HepG2 (cell line): ENCODE measurements around the gene RNF40. TPM values are rescaled to one million over a fixed set of nuclear protein-coding genes. Genes with fewer than 3 reads are reported as not detected.
A peak's percentile ranks its signal among the peaks of the same experiment; 100 is the strongest.

Source experiments
- ASH2L ChIP-seq: fragments of 300-600, 200-600 bp; sonication (generic); IDR thresholded peaks from 2 replicates; pipeline ENCODE4 v1.7.0; 2017; ENCODE audit warnings: low read depth, mild to moderate bottlenecking, moderate library complexity, mixed read lengths, low read length; ENCODE audit not compliant: insufficient read length
- BRD4 ChIP-seq: sonication (generic); formaldehyde crosslinking; IDR thresholded peaks from 2 replicates; pipeline ENCODE4 v1.4.0; 2020; ENCODE audit warnings: missing genetic modification reagents
- CBX2 ChIP-seq, 2 experiments: fragments of 200-600 bp in 1 of 2; sonication (generic); formaldehyde crosslinking in 1 of 2; IDR thresholded peaks; 2 replicates each; pipeline versions ENCODE4 v1.7.0 to v1.8.1; 2018 to 2022; ENCODE audit warnings: low read depth in 2 of 2, low read length in 1 of 2, mild to moderate bottlenecking in 1 of 2, missing genetic modification reagents in 1 of 2
- CENPT ChIP-seq: sonication (generic); formaldehyde crosslinking; IDR thresholded peaks from 2 replicates; pipeline ENCODE4 v1.8.0; 2022; ENCODE audit warnings: low read depth, mild to moderate bottlenecking, moderate library complexity, missing genetic modification reagents
- DNMT3B ChIP-seq: conservative IDR thresholded peaks from 2 replicates; pipeline ENCODE4 v1.6.1; 2016; ENCODE audit warnings: missing biosample characterization, control low read depth
- FOSL2 ChIP-seq: sonication (generic); formaldehyde crosslinking; IDR thresholded peaks from 2 replicates; pipeline ENCODE4 v1.4.0; 2020; ENCODE audit warnings: missing genetic modification reagents
- GPN1 ChIP-seq: sonication (generic); formaldehyde crosslinking; IDR thresholded peaks from 2 replicates; pipeline ENCODE4 v1.5.1; 2020; ENCODE audit warnings: missing genetic modification reagents, borderline replicate concordance
- HDAC1 ChIP-seq: sonication (generic); formaldehyde crosslinking; IDR thresholded peaks from 2 replicates; pipeline ENCODE4 v1.5.1; 2020; ENCODE audit warnings: mild to moderate bottlenecking, missing genetic modification reagents
- HDAC2 ChIP-seq: sonication (generic); formaldehyde crosslinking; IDR thresholded peaks from 2 replicates; pipeline ENCODE4 v1.4.0; 2020; ENCODE audit warnings: missing genetic modification reagents
- HMGXB4 ChIP-seq, 2 experiments: sonication (generic) in 1 of 2; formaldehyde crosslinking in 1 of 2; IDR thresholded peaks; 2 replicates each; pipeline versions ENCODE4 v1.4.0 to v1.6.1; 2018 to 2020; ENCODE audit warnings: missing genetic modification reagents in 2 of 2, borderline replicate concordance in 1 of 2, low read depth in 1 of 2, mild to moderate bottlenecking in 1 of 2, missing biosample characterization in 1 of 2
- ISX ChIP-seq: sonication (generic); formaldehyde crosslinking; conservative IDR thresholded peaks from 2 replicates; pipeline ENCODE4 v1.5.0; 2020; ENCODE audit warnings: missing genetic modification reagents
- MYNN ChIP-seq: sonication (generic); formaldehyde crosslinking; IDR thresholded peaks from 2 replicates; pipeline ENCODE4 v1.4.0; 2020; ENCODE audit warnings: mild to moderate bottlenecking, low read depth, missing genetic modification reagents
- NAIF1 ChIP-seq: sonication (generic); formaldehyde crosslinking; IDR thresholded peaks from 2 replicates; pipeline ENCODE4 v1.5.0; 2020; ENCODE audit warnings: mild to moderate bottlenecking, missing genetic modification reagents, borderline replicate concordance
- PREB ChIP-seq: sonication (generic); formaldehyde crosslinking; IDR thresholded peaks from 2 replicates; pipeline ENCODE4 v1.4.0; 2020; ENCODE audit warnings: missing genetic modification reagents
- RARA ChIP-seq: IDR thresholded peaks from 2 replicates; pipeline ENCODE4 v1.6.1; 2016; ENCODE audit warnings: missing genetic modification reagents, missing compliant biosample characterization
- RCOR2 ChIP-seq: IDR thresholded peaks from 2 replicates; pipeline ENCODE4 v1.6.1; 2016; ENCODE audit warnings: missing biosample characterization, missing genetic modification reagents
- RNF2 ChIP-seq: fragments of 450-650 bp; conservative IDR thresholded peaks from 2 replicates; pipeline ENCODE4 v1.6.1; 2016; ENCODE audit warnings: low read depth
- SETDB1 ChIP-seq: sonication (generic); formaldehyde crosslinking; IDR thresholded peaks from 2 replicates; pipeline ENCODE4 v1.5.1; 2020; ENCODE audit warnings: missing genetic modification reagents, mild to moderate bottlenecking, borderline replicate concordance
- TRIM22 ChIP-seq: fragments of 450-650 bp; IDR thresholded peaks from 2 replicates; pipeline ENCODE4 v1.6.1; 2017
- ZNF441 ChIP-seq: sonication (generic); formaldehyde crosslinking; IDR thresholded peaks from 2 replicates; pipeline ENCODE4 v1.7.0; 2021; ENCODE audit warnings: missing genetic modification reagents, borderline replicate concordance
- ZNF609 ChIP-seq: sonication (generic); formaldehyde crosslinking; IDR thresholded peaks from 2 replicates; pipeline ENCODE4 v1.4.0; 2020; ENCODE audit warnings: mild to moderate bottlenecking, missing genetic modification reagents, borderline replicate concordance
- polyA plus RNA-seq, 8 experiments: library from polyadenylated mRNA; depleted of rRNA in 3 of 8; stranded (reverse) in 7 of 8; unstranded in 1 of 8; fragments of >200 nt; fragmentation: Illumina TruSeq in 4 of 8; extraction: Trizol in 4 of 8; gene quantifications; 2 replicates each; pipeline versions ENCODE4 v1.2.1 to v1.2.3, GENCODE V29; 2011 to 2016; ENCODE audit warnings: low read depth in 4 of 8, missing spikeins in 1 of 8, mixed read lengths in 1 of 8; ENCODE audit not compliant: insufficient read depth in 1 of 8
- total RNA-seq, 5 experiments: library from RNA; depleted of rRNA; stranded (reverse); fragments of >200 nt; fragmentation: Illumina TruSeq; extraction: Trizol; gene quantifications; 2 replicates each; pipeline ENCODE4 v1.2.3, GENCODE V29; 2016; ENCODE audit warnings: low read depth in 1 of 5

RNF40 gene
- total and polyA plus RNA-seq, 2 of the 13 experiments (the other 11 are each of a cell fraction or from before 2014, with no cell fraction given), result 84.0 to 85.6 TPM

- no peak for TF ChIP-seq ZNF609 (CRISPR knock-in tag)
- no peak for TF ChIP-seq GPN1
- no peak for TF ChIP-seq RNF2
- TF ChIP-seq ISX (CRISPR knock-in tag), result no peak
- TF ChIP-seq RARA (CRISPR knock-in tag), result peak; percentile 50
- no peak for TF ChIP-seq SETDB1 (CRISPR knock-in tag)
- TF ChIP-seq HDAC2, result peak; percentile 65; the same call in 1 of the 2 replicates
- TF ChIP-seq BRD4, result no peak
- no peak for TF ChIP-seq NAIF1 (CRISPR knock-in tag)
- TF ChIP-seq HMGXB4 (CRISPR knock-in tag; IDR thresholded peaks at IDR 0.05; ENCODE audit: borderline replicate concordance in 1 of 2, low read depth in 1 of 2), result no peak
- no peak for TF ChIP-seq TRIM22
- no peak for TF ChIP-seq MYNN
- TF ChIP-seq CENPT (CRISPR knock-in tag), result no peak
- no peak for TF ChIP-seq DNMT3B (CRISPR knock-in tag)
- no peak for TF ChIP-seq ZNF441
- peak; percentile 43; the same call in 1 of the 2 replicates for TF ChIP-seq HDAC1 (CRISPR knock-in tag)
- no peak for TF ChIP-seq CBX2 (IDR thresholded peaks at IDR 0.05; ENCODE audit: low read depth, low read length)
- no peak for TF ChIP-seq CBX2 (CRISPR knock-in tag; IDR thresholded peaks at IDR 0.05; ENCODE audit: low read depth)
- TF ChIP-seq RCOR2, result peak; percentile 81; the same call in 1 of the 2 replicates
- peak; percentile 25 for TF ChIP-seq ASH2L
- TF ChIP-seq FOSL2 (CRISPR knock-in tag), result peak; percentile 90
- TF ChIP-seq PREB (CRISPR knock-in tag), result no peak
Measured at GRCh38 chr16:30745082-30745481, 17.0 kb upstream of the RNF40 start (continued).
